Measurements from ENCODE around the gene IL31RA.

DNA sequence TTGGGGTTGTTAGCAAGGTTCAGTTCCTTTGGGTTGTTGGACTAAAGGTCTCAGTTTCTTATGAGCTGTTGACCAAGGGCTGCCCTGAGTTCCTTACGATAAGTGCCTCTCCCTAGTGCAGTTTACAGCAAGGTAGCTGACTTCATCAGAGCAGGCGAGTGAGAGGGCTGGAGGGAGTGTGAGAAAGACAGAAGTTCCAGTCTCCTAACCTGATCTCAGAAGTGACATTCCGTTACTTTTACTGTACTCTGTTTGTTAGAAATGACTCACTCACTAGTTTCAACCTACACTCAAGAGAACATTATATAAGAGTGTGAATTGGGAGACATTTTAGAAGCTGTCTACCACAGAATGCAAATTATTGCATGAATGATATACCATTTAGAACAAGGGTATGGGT is 21.2 kb upstream of the IL31RA start:
- TF ChIP-seq, protein P1, sequence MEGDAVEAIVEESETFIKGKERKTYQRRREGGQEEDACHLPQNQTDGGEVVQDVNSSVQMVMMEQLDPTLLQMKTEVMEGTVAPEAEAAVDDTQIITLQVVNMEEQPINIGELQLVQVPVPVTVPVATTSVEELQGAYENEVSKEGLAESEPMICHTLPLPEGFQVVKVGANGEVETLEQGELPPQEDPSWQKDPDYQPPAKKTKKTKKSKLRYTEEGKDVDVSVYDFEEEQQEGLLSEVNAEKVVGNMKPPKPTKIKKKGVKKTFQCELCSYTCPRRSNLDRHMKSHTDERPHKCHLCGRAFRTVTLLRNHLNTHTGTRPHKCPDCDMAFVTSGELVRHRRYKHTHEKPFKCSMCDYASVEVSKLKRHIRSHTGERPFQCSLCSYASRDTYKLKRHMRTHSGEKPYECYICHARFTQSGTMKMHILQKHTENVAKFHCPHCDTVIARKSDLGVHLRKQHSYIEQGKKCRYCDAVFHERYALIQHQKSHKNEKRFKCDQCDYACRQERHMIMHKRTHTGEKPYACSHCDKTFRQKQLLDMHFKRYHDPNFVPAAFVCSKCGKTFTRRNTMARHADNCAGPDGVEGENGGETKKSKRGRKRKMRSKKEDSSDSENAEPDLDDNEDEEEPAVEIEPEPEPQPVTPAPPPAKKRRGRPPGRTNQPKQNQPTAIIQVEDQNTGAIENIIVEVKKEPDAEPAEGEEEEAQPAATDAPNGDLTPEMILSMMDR (IDR thresholded peaks at IDR 0.05), result no peak
- TF ChIP-seq POLR2AphosphoS5 (IDR thresholded peaks at IDR 0.05), result no peak
- no peak for TF ChIP-seq POLR2A (IDR thresholded peaks at IDR 0.05)
- no peak for TF ChIP-seq EP300 (IDR thresholded peaks at IDR 0.05; ENCODE audit: low read depth)

Data from transverse colon (tissue), 4 donors.